NCI-H2227 (cell line): ENCODE results near the gene TUBG2.
"Not testable (repeated sequence)": the region's sequence is repeated elsewhere in the genome, so short reads cannot be mapped to it uniquely, and the experiment has no call there.

ENCODE experiments used
- DNase-seq: peaks from one replicate; lab custom pipeline; 2025; ENCODE audit not compliant: unreplicated experiment; lab: John Stamatoyannopoulos, UW

Gene TUBG2

DNA sequence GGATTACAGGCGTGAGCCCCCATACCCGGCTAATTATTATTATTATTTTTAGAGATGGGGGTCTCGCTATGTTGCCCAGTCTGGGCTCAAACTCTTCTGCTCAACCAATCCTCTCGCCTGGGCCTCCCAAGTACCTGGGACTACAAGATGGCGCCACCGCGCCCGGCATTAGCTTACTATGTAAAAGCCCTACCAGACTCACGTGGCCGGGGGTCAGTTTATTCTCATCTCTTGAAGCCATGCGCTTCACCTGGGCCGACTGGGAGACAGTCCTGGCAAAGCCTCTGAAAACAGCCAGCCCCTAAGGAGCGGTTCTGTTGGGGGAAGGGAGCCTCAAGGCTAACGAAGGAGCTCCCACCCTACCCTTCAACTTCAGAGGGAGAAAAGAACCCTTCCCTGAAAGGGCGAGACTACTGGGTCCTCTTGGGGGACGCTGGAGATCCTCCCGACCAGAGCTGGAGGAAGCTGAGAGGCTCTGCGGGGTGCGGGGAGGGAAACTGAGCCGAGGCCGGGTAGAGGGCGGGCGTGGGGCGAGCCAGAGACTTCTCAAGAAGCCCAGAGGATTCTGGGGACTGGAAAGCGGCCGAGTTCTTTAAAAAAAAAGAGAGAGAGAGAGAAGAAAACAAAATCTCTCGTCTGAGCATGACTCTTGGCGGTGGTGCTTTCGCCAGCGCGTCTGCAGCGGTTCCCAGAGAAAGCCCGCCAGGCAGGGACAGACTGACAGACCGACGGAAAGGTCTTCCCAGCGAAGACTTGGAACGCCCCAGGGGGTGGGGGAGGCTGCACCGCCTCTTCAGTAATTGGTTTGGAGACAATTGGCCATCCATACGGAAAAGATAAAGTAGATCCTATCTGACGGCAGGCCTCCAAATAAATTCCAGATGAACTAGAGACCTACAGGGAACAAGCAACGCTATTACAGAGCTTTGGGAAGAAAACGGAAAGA is 5.6 kb upstream of the TUBG2 start:
- DNase-seq, result peak; percentile 77

DNA sequence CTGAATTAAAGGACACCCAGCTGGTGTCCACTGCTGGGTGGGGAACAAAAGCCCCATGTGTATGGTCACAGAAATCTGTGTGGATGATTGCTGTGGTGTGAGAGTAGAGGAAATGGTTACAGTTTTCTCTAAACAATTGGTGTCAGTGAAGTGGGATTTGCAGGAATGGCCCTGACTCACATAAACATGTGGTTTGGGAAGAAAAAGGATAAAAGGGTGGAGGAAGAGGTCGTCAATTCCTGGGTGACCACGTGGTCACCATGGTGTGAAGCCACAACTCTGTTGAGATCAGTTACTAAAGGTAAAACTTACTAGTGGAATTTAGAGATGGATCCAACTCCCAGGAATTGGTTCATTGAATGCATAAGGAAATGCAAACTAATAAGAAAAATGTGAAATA is 3.6 kb upstream of the TUBG2 start:
- DNase-seq, result no peak

DNA sequence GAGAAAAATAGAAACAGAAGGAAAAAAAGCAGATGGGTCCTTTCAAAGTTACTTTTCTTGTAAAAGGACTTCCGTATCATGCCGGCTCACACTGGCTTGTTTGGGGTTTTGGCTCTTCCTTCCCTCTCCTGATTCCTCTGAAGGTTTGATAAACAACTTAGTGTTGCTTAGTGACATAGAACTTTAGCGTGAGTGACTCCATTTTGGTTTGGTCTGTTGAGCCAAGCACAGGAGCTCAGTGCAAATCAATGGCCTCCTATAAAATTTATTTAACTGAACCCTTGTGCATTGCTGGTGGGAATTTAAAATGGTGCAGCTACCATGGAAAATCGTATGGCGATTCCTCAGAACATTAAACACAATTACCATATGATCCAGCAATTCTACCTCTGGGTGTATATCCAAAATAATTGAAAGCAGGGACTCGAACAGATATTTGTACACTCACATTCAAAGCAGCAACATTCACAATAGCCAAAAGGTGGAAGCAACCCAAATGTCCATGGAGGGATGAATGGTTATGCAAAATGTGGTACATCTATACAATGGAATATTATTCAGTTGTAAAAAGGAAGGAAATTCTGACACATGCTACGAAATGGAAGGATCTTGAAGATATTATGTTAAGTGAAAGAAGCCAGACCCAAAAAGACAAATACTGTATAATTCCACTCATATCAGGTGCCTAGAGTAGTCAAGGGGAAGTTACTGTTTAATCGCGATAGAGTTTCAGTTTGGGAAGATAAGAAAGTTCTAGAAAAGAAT is 1.1 kb upstream of the TUBG2 start:
- no peak for DNase-seq

DNA sequence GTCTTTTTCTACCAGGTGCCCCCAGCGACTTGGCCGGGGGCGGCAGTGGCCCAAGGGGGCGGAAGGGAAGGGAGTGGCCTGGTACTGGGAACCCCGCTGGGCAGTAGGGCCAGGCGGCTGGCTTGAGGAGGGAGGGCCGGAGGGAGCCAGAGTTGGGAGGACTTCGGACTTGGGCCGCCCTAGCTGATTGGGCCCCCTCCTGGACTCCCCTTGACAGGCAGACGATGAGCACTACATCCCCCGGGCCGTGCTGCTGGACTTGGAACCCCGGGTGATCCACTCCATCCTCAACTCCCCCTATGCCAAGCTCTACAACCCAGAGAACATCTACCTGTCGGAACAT is 819 bp downstream of the TUBG2 start:
- DNase-seq, result not testable (repeated sequence)

GRCh38 chr17:42660692-42661345 is 1.7 kb downstream of the TUBG2 start:
- DNase-seq, result no peak

DNA sequence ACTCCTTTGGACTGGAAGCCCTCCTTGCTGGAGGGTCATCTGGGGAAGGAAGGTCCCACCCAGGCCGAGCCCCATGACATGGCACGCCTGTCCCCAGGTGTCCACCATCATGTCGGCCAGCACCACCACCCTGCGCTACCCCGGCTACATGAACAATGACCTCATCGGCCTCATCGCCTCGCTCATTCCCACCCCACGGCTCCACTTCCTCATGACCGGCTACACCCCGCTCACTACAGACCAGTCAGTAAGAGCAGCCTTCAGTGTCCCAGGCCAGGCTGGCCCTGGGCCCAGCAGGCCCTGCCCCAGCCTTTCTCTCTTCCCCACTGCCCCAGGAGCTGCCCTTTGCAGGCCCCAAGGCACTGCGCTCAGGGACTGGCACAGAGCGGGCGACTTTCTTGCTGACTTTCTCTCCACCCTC is 6.5 kb downstream of the TUBG2 start:
- DNase-seq, result no peak

DNA sequence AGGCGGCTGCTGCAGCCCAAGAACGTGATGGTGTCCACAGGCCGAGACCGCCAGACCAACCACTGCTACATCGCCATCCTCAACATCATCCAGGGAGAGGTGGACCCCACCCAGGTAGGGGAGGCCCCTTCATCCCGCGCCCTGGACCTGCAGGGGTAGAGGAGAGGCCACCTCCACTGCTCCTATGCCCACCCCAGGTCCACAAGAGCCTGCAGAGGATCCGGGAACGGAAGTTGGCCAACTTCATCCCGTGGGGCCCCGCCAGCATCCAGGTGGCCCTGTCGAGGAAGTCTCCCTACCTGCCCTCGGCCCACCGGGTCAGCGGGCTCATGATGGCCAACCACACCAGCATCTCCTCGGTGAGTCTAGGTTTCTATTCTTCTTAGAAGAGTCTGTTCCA is 7.0 kb downstream of the TUBG2 start:
- DNase-seq, result not testable (repeated sequence)

- no peak for DNase-seq
These were observed 8.2 kb downstream of the TUBG2 start for GRCh38 chr17:42667088-42667951.

DNA sequence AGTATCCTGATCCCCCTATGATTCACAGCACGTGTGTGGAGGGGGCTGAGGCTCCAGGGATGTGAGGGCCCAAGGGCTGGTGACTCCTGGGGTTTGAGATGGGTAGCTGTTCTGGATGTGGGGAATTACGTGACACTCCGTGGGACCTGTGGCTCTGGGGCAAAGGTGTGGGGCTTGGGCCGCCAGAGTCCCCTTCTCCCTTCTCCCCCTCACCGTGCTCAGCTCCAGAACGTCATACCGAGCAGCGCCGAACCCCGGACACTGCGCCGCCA is 10.6 kb downstream of the TUBG2 start:
- no peak for DNase-seq

- no peak for DNase-seq
These were observed 11.1 kb downstream of the TUBG2 start for GRCh38 chr17:42669977-42670788.

- DNase-seq, result no peak
These were observed 11.9 kb downstream of the TUBG2 start for GRCh38 chr17:42670789-42671657.

- DNase-seq, result no peak
These were observed 13.0 kb downstream of the TUBG2 start for GRCh38 chr17:42672038-42672437.

DNA sequence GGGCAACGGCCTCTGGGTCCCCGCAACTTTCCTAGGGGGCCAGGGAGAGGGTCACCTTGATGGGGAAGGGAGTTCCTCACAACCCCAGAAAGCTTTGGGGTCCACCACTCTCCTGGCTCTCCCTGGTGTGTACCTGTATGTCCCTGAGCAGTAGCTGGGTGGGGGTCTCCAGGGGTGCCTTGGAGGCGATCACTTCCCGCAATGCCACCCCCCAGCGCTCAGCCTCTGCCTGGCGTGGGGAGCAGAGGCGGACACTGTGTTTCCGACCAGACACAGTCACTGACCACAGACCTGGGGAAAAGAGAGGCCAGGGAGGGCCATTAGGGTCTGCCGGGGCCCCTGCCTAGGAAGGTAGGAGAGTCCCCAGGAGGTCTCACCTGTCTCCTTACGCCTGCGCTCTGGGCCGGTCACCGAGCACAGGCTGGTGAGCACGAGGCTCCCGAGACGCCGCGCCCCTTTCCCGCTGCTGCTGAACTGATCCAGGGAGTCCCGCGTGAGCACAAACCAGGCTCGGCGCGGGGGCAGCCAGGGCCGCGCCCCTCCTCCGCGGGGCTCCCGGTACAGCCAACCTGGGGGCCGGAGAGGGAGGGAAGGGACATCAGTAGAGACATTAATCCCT is 14.3 kb downstream of the TUBG2 start:
- DNase-seq, result no peak

DNA sequence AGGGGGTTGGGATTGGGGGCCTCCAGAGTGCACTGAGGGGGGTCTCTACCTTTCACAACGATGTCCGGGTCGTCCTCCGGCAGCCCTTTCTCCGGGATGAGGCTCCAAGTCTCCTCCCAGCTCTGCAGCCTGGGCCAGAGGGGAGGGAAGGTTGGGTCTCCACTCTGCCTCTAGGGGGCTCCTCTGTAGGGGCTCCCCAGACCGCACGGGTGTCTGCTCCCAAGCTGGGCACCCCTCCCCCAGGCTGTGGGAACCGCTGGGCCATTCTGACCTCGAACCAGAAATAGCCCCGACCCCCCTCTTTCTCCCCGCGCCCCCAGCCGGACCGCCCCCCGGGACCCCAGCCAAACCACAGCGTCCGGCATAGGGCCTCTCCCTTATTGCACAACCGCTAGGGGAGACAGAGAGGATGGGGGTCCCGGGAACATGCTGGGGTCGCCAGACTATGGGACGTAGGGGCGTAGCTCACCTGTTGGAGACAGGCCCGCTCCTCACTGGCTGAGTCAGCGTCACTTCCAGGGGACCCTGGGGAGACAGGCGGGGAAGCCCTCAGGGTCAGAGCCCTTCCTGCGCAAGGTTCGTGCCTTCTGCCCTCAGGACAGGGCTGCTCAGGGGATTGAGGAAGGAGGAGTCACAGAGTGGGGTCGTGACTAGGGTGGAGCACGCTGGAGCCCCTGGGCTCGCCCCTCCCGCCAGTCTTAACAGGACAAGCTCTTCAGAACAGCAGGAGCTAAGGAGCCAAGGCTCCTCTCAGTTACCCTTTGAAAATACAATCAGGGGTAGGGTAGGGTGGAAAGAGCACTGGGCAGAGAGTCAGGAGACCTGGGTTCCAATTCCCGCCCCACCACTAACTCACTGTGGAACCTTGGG is 15.0 kb downstream of the TUBG2 start:
- DNase-seq, result peak; percentile 30

GRCh38 chr17:42674755-42675347 is 15.8 kb downstream of the TUBG2 start:
- peak; percentile 53 for DNase-seq

DNA sequence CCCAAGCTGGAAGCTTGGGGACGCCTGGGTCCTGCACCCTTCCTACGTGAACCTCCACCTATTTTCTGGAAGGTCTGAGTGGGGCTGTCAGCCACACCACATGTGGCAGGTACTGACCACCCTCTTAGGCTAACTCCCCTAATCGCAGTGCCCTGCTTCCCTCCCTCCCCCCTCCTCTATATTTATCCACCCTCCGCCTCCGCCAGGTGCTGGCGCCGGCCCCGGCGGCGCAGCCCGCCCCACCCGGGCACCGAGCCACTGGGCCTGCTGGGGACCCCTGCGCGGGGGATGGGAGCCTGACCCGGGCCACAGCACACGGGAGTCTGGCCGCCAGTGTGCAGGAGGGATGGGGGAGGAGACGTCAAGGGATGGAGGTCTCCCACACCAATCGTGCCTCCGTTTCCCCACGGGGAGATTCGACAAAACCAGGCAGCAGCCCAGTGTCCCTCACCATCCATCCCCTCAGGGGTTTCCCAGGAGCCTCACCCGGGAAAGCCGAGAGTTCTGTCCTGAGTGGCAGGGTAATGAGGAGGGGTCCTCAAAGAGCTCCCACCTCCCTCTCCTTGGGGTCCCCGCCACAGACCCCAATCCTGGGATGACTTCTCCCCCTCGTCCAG is 16.4 kb downstream of the TUBG2 start:
- peak; percentile 53 for DNase-seq

- peak; percentile 63 for DNase-seq
These were observed 16.9 kb downstream of the TUBG2 start for GRCh38 chr17:42675965-42676423.
